HEK293 (cell line): Measurements from ENCODE around the gene RSU1.
A peak's percentile ranks its signal among the peaks of the same experiment; 100 is the strongest.

Experiments used
- GFI1B ChIP-seq: fragments of 450-650 bp; formaldehyde crosslinking; IDR thresholded peaks from 2 replicates; pipeline ENCODE4 v1.5.1; 2016; ENCODE audit warnings: missing biosample characterization, missing genetic modification characterization
- YY1 ChIP-seq: fragments of 450-650 bp; formaldehyde crosslinking; IDR thresholded peaks from 2 replicates; pipeline ENCODE4 v1.5.1; 2018; ENCODE audit warnings: missing biosample characterization, missing genetic modification characterization
- ZNF140 ChIP-seq: fragments of 450-650 bp; formaldehyde crosslinking; IDR thresholded peaks from 2 replicates; pipeline ENCODE4 v1.5.1; 2016; ENCODE audit warnings: missing biosample characterization, missing genetic modification characterization
- ZNF658 ChIP-seq: fragments of 450-650 bp; formaldehyde crosslinking; IDR thresholded peaks from 2 replicates; pipeline ENCODE4; 2016; ENCODE audit warnings: missing biosample characterization, missing genetic modification characterization
- ZNF660 ChIP-seq: fragments of 450-650 bp; IDR thresholded peaks from 2 replicates; pipeline ENCODE4 v1.5.1; 2018; ENCODE audit warnings: missing biosample characterization, mild to moderate bottlenecking, missing genetic modification characterization
- TF ChIP-seq, protein P1 (sequence below): fragments of 450-650 bp; formaldehyde crosslinking; IDR thresholded peaks from 2 replicates; pipeline ENCODE4 v1.5.1; 2016; ENCODE audit warnings: missing biosample characterization, missing genetic modification characterization
- TF ChIP-seq, protein P2 (sequence below): fragments of 450-650 bp; formaldehyde crosslinking; IDR thresholded peaks from 2 replicates; pipeline ENCODE4 v1.5.1; 2016; ENCODE audit warnings: missing biosample characterization, missing genetic modification characterization
- TF ChIP-seq, protein P3 (sequence below): fragments of 450-650 bp; formaldehyde crosslinking; conservative IDR thresholded peaks from 2 replicates; pipeline ENCODE4 v1.5.1; 2016; ENCODE audit warnings: low read depth, missing biosample characterization, missing genetic modification characterization
- TF ChIP-seq, protein P4 (sequence below): fragments of 450-650 bp; formaldehyde crosslinking; IDR thresholded peaks from 2 replicates; pipeline ENCODE4 v1.5.1; 2016; ENCODE audit warnings: missing biosample characterization, missing genetic modification characterization
- TF ChIP-seq, protein P5 (sequence below): fragments of 450-650 bp; IDR thresholded peaks from 2 replicates; pipeline ENCODE4 v1.5.1; 2018; ENCODE audit warnings: missing biosample characterization, missing genetic modification characterization

DNA sequence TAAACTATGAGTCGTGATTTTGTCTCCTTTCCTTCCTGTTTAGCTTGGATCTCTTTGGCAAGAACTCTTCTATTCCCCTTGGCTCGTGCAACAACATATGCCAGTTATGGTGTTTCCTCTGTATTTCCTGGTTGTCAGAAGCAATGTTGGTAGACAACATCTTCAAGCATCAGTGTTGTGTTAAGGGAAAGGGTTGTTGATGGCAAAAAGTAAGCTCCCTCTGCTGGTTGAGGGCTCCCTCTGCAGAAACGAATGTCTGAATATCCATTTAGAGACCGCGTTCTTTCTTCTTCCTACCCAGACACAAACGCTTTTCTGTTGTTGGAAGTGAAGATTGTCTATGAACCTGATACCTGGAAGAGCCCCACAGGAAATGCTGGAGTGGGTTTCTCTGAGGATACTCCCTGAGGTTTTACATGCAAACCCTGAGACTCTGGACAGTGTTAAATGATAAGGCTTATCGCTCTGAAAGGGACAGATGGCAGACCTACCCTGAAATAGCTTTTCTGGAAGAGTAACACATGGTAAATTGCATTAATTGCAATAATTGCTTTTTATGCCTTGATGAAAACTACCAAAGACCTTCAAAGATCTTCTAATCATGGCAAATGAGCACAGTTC lies 272.0 kb downstream of the RSU1 start:
- TF ChIP-seq, protein P1, sequence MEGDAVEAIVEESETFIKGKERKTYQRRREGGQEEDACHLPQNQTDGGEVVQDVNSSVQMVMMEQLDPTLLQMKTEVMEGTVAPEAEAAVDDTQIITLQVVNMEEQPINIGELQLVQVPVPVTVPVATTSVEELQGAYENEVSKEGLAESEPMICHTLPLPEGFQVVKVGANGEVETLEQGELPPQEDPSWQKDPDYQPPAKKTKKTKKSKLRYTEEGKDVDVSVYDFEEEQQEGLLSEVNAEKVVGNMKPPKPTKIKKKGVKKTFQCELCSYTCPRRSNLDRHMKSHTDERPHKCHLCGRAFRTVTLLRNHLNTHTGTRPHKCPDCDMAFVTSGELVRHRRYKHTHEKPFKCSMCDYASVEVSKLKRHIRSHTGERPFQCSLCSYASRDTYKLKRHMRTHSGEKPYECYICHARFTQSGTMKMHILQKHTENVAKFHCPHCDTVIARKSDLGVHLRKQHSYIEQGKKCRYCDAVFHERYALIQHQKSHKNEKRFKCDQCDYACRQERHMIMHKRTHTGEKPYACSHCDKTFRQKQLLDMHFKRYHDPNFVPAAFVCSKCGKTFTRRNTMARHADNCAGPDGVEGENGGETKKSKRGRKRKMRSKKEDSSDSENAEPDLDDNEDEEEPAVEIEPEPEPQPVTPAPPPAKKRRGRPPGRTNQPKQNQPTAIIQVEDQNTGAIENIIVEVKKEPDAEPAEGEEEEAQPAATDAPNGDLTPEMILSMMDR (tag by site-specific recombination): peak; percentile 43; the same call in 1 of the 2 replicates
- TF ChIP-seq GFI1B (tag by site-specific recombination) (no peak), ZNF658 (no peak), ZNF140 (no peak), YY1 (tag by site-specific recombination) (no peak), ZNF660 (tag by site-specific recombination) (no peak; the same call in 1 of the 2 replicates)
- TF ChIP-seq, protein P2, sequence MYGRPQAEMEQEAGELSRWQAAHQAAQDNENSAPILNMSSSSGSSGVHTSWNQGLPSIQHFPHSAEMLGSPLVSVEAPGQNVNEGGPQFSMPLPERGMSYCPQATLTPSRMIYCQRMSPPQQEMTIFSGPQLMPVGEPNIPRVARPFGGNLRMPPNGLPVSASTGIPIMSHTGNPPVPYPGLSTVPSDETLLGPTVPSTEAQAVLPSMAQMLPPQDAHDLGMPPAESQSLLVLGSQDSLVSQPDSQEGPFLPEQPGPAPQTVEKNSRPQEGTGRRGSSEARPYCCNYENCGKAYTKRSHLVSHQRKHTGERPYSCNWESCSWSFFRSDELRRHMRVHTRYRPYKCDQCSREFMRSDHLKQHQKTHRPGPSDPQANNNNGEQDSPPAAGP (tag by site-specific recombination): no peak
- TF ChIP-seq, protein P3, sequence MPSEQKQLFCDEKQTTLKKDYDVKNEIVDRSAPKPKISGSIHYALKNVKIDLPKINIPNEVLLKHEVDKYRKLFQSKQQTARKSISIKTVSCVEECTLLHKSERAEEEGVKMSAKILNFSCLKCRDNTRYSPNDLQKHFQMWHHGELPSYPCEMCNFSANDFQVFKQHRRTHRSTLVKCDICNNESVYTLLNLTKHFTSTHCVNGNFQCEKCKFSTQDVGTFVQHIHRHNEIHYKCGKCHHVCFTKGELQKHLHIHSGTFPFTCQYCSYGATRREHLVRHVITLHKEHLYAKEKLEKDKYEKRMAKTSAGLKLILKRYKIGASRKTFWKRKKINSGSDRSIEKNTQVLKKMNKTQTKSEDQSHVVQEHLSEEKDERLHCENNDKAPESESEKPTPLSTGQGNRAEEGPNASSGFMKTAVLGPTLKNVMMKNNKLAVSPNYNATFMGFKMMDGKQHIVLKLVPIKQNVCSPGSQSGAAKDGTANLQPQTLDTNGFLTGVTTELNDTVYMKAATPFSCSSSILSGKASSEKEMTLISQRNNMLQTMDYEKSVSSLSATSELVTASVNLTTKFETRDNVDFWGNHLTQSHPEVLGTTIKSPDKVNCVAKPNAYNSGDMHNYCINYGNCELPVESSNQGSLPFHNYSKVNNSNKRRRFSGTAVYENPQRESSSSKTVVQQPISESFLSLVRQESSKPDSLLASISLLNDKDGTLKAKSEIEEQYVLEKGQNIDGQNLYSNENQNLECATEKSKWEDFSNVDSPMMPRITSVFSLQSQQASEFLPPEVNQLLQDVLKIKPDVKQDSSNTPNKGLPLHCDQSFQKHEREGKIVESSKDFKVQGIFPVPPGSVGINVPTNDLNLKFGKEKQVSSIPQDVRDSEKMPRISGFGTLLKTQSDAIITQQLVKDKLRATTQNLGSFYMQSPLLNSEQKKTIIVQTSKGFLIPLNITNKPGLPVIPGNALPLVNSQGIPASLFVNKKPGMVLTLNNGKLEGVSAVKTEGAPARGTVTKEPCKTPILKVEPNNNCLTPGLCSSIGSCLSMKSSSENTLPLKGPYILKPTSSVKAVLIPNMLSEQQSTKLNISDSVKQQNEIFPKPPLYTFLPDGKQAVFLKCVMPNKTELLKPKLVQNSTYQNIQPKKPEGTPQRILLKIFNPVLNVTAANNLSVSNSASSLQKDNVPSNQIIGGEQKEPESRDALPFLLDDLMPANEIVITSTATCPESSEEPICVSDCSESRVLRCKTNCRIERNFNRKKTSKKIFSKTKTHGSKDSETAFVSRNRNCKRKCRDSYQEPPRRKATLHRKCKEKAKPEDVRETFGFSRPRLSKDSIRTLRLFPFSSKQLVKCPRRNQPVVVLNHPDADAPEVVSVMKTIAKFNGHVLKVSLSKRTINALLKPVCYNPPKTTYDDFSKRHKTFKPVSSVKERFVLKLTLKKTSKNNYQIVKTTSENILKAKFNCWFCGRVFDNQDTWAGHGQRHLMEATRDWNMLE (tag by site-specific recombination): no peak
- TF ChIP-seq, protein P4, sequence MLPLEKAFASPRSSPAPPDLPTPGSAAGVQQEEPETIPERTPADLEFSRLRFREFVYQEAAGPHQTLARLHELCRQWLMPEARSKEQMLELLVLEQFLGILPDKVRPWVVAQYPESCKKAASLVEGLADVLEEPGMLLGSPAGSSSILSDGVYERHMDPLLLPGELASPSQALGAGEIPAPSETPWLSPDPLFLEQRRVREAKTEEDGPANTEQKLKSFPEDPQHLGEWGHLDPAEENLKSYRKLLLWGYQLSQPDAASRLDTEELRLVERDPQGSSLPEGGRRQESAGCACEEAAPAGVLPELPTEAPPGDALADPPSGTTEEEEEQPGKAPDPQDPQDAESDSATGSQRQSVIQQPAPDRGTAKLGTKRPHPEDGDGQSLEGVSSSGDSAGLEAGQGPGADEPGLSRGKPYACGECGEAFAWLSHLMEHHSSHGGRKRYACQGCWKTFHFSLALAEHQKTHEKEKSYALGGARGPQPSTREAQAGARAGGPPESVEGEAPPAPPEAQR (tag by site-specific recombination): no peak
- TF ChIP-seq, protein P5, sequence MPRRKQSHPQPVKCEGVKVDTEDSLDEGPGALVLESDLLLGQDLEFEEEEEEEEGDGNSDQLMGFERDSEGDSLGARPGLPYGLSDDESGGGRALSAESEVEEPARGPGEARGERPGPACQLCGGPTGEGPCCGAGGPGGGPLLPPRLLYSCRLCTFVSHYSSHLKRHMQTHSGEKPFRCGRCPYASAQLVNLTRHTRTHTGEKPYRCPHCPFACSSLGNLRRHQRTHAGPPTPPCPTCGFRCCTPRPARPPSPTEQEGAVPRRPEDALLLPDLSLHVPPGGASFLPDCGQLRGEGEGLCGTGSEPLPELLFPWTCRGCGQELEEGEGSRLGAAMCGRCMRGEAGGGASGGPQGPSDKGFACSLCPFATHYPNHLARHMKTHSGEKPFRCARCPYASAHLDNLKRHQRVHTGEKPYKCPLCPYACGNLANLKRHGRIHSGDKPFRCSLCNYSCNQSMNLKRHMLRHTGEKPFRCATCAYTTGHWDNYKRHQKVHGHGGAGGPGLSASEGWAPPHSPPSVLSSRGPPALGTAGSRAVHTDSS (tag by site-specific recombination): no peak
